Spleen (tissue), 11 donors: Measurements from ENCODE around the gene IFNL1. TPM values are rescaled to one million over a fixed set of nuclear protein-coding genes. Genes with fewer than 3 reads are reported as not detected.
A peak's percentile ranks its signal among the peaks of the same experiment; 100 is the strongest.
"Not testable (repeated sequence)": the region's sequence is repeated elsewhere in the genome, so short reads cannot be mapped to it uniquely, and the experiment has no call there.

Experiments
- DNase-seq: peaks from one replicate; pipeline ENCODE4 v3.0.0-alpha.2; 2020
- H3K27ac ChIP-seq, 8 donors: fragments of 200-600 bp; sonication (generic) in 7 of 8; 1 replicate in 4 of 8; 2 replicates in 4 of 8; pipeline versions ENCODE4 v1.5.0 to v1.8.0; 2016 to 2021; ENCODE audit warnings: inconsistent platforms in 4 of 8, mild to moderate bottlenecking in 4 of 8, moderate library complexity in 1 of 8
- H3K27me3 ChIP-seq, 7 donors: fragments of 200-600 bp; sonication (generic) in 6 of 7; replicated peaks in 1 of 7; 1 replicate in 4 of 7; 2 replicates in 3 of 7; pipeline versions ENCODE4 v1.5.0 to v1.8.0; 2016 to 2021; ENCODE audit warnings: inconsistent platforms in 3 of 7, mild to moderate bottlenecking in 1 of 7
- H3K36me3 ChIP-seq, 6 donors: fragments of 200-600 bp; sonication (generic) in 5 of 6; 1 replicate in 4 of 6; 2 replicates in 2 of 6; pipeline versions ENCODE4 v1.5.0 to v1.8.0; 2016 to 2021; ENCODE audit warnings: inconsistent platforms in 2 of 6
- H3K4me1 ChIP-seq, 6 donors: fragments of 200-600 bp; sonication (generic) in 5 of 6; 1 replicate in 3 of 6; 2 replicates in 3 of 6; pipeline versions ENCODE4 v1.5.0 to v1.8.0; 2016 to 2021; ENCODE audit warnings: inconsistent platforms in 3 of 6
- H3K4me3 ChIP-seq, 8 donors: fragments of 200-600 bp; sonication (generic) in 7 of 8; 1 replicate in 4 of 8; 2 replicates in 4 of 8; pipeline versions ENCODE4 v1.5.0 to v1.8.0; 2016 to 2021; ENCODE audit warnings: inconsistent platforms in 4 of 8, mild to moderate bottlenecking in 4 of 8, moderate library complexity in 2 of 8
- H3K9me3 ChIP-seq, 8 donors: fragments of 200-600 bp; sonication (generic) in 7 of 8; 1 replicate in 4 of 8; 2 replicates in 4 of 8; pipeline versions ENCODE4 v1.5.0 to v1.8.0; 2016 to 2021; ENCODE audit warnings: inconsistent platforms in 4 of 8
- CTCF ChIP-seq, 11 experiments: fragments of 200-600 bp in 7 of 11; fragments of 450-650 bp in 4 of 11; sonication (generic) in 4 of 11; IDR thresholded peaks in 8 of 11; conservative IDR thresholded peaks in 3 of 11; 1 replicate in 7 of 11; 2 replicates in 4 of 11; pipeline versions ENCODE4 v1.4.0 to v1.8.0; 2016 to 2021; ENCODE audit warnings: antibody characterized with exemption in 11 of 11, inconsistent platforms in 4 of 11, mild to moderate bottlenecking in 1 of 11
- POLR2A ChIP-seq, 3 donors: fragments of 450-650 bp; IDR thresholded peaks; one replicate each; pipeline ENCODE4 v1.5.1; 2017; ENCODE audit warnings: antibody characterized with exemption in 3 of 3, mild to moderate bottlenecking in 1 of 3
- POLR2AphosphoS5 ChIP-seq, 3 donors: sonication (generic); formaldehyde crosslinking; IDR thresholded peaks; one replicate each; pipeline ENCODE4 v1.5.1; 2017; ENCODE audit warnings: antibody characterized with exemption in 3 of 3
- WGBS, 5 donors: extraction: QIAGEN DNeasy Blood & Tissue Kit in 3 of 5; methylation state at CpG; one replicate each; pipeline versions ENCODE4 v1.1.5 to v1.1.7; 2013 to 2018; 5-methylcytosine and 5-hydroxymethylcytosine counted together
- intact Hi-C: fragments of 100-400 bp; cut with DNase I; formaldehyde crosslinking; loops from one replicate; pipeline ENCODE4 v1.15.0; 2023; ENCODE audit warnings: low total_unique reads
- polyA plus RNA-seq, 3 donors: library from polyadenylated mRNA; stranded (reverse); fragments of 200-250 nt; gene quantifications; one replicate each; pipeline ENCODE4 v1.2.1, GENCODE V29; 2013
- total RNA-seq, 7 donors: library from RNA; depleted of rRNA in 3 of 7; stranded (reverse); fragments of >200 nt in 3 of 7; fragmentation: NEBNext Ultra II Directional in 4 of 7; extraction: Animal tissue kit (Norgen Biotek cat#: 25700) in 4 of 7; gene quantifications; one replicate each; pipeline versions ENCODE4 v1.1.0 to v1.2.1, GENCODE V29; 2016 to 2021
- donor health status: healthy with polysubstance abuse.
- donor health status: DM: no; HTN: no; CAD: no; lungs with moderate emphysema.
- donor health status: DM: no; HTN: no; CAD: no.
- donor health status: Bipolar disorder and iron deficiency.
- donor health status: healthy.
- donor health status: DM: no; HTN: no; CAD: no.
- donor health status: DM: yes; HTN: yes; CAD: no.

The IFNL1 gene
- total and polyA plus RNA-seq, 10 donors, result not detected

- peak overlapping the region; percentile 92 to 100 (median 96) for H3K27ac ChIP-seq
- peak overlapping the region; percentile 59 to 90 (median 66) for H3K4me3 ChIP-seq
- no peaks in the 10 kb centered on the region for H3K9me3 ChIP-seq
- peaks cover 19 to 95% (median 81%) of the 10 kb centered on the region in 6 donors for H3K4me1 ChIP-seq
- H3K27me3 ChIP-seq, result no peaks in the 10 kb centered on the region
- peaks cover 0 to 34% (median 17%) of the 10 kb centered on the region in 6 donors for H3K36me3 ChIP-seq
- peak; percentile 84 for DNase-seq
- TF ChIP-seq CTCF (IDR thresholded peaks at IDR 0.05 in 8 of 11, conservative IDR thresholded peaks at IDR 0.05 in 3 of 11) (no peak), POLR2AphosphoS5 (IDR thresholded peaks at IDR 0.05) (peak in 1 of 3 donors; percentile 22), POLR2A (IDR thresholded peaks at IDR 0.05) (peak in 1 of 3 donors; percentile 23)
- 2 to 8% (median 3%) methylated on average over 6 of the region's 6 CpGs for WGBS, 5 donors
- intact Hi-C loops, result no loop called here
Measured at GRCh38 chr19:39335168-39335548, 39.0 kb downstream of the IFNL1 start.

GRCh38 chr19:39336483-39336882 lies 40.3 kb downstream of the IFNL1 start:
- 59 to 73% (median 67%) methylated on average over 3 of the region's 3 CpGs for WGBS, 5 donors
- Histone ChIP-seq H3K36me3 (peaks cover 0 to 21% (median 7%) of the 10 kb centered on the region in 6 donors), H3K27ac (peak overlapping the region; percentile 92 to 100 (median 96)), H3K27me3 (no peaks in the 10 kb centered on the region), H3K4me3 (peak overlapping the region in 4 of 8 donors; percentile 59 to 90 (median 64)), H3K4me1 (peaks cover 27 to 95% (median 83%) of the 10 kb centered on the region in 6 donors), H3K9me3 (no peaks in the 10 kb centered on the region)
- DNase-seq, result no peak
- no peak for TF ChIP-seq POLR2AphosphoS5 (IDR thresholded peaks at IDR 0.05)
- TF ChIP-seq CTCF (IDR thresholded peaks at IDR 0.05 in 8 of 11, conservative IDR thresholded peaks at IDR 0.05 in 3 of 11), result no peak
- no peak for TF ChIP-seq POLR2A (IDR thresholded peaks at IDR 0.05)
- intact Hi-C loops, result no loop called here

- H3K4me1 ChIP-seq, result peaks cover 21 to 84% (median 72%) of the 10 kb centered on the region in 6 donors
- intact Hi-C loops, result loop anchor here (10.0 kb wide), 1 partner anchor 75 kb away; the partner anchor contains the start of gene PLEKHG2
- no peaks in the 10 kb centered on the region for H3K36me3 ChIP-seq
- peak overlapping the region in 1 of 8 donors; percentile 92 for H3K4me3 ChIP-seq
- WGBS, 5 donors, result 95 to 100% (median 100%) methylated on average over 1 of the region's 1 CpG
- peak overlapping the region in 7 of 8 donors; percentile 88 to 100 (median 97) for H3K27ac ChIP-seq
- no peaks in the 10 kb centered on the region for H3K27me3 ChIP-seq
- no peak for TF ChIP-seq CTCF (IDR thresholded peaks at IDR 0.05 in 8 of 11, conservative IDR thresholded peaks at IDR 0.05 in 3 of 11)
- no peak for TF ChIP-seq POLR2AphosphoS5 (IDR thresholded peaks at IDR 0.05)
- TF ChIP-seq POLR2A (IDR thresholded peaks at IDR 0.05), result no peak
- no peak for DNase-seq
- H3K9me3 ChIP-seq, result no peaks in the 10 kb centered on the region
Measured at GRCh38 chr19:39339674-39340073, 43.5 kb downstream of the IFNL1 start.

- H3K36me3 ChIP-seq, DNase-seq, H3K27me3 ChIP-seq, H3K9me3 ChIP-seq: not testable (repeated sequence)
- peaks cover 20 to 84% (median 72%) of the 10 kb centered on the region in 6 donors for H3K4me1 ChIP-seq
- H3K4me3 ChIP-seq, result peak overlapping the region in 4 of 8 donors; percentile 54 to 92 (median 66)
- H3K27ac ChIP-seq, result peak overlapping the region in 7 of 8 donors; percentile 88 to 100 (median 97)
- intact Hi-C loops, result loop anchor here (10.0 kb wide), 1 partner anchor 75 kb away; the partner anchor contains the start of gene PLEKHG2
- 71 to 86% (median 76%) methylated on average over 7 of the region's 7 CpGs for WGBS, 5 donors
Measured at GRCh38 chr19:39340156-39340555, 43.9 kb downstream of the IFNL1 start.
